ENCODE data around the gene AHR. TPM values are rescaled to one million over a fixed set of nuclear protein-coding genes. Genes with fewer than 3 reads are reported as not detected.

Gene AHR
- total and polyA plus RNA-seq, 2 donors (not counting 1 experiment from before 2014, with no cell fraction given), result 4.8 to 11.2 TPM

GRCh38 chr7:17319164-17320101 lies 21.0 kb downstream of the AHR start:
- peaks cover 2% of the 10 kb centered on the region for H3K4me1 Mint-ChIP-seq
- no peak overlapping the region for H3K4me3 Mint-ChIP-seq
- H3K27me3 Mint-ChIP-seq, result no peaks in the 10 kb centered on the region
- Histone ChIP-seq H3K4me1 (ENCODE audit: control insufficient read depth in 2 of 2, insufficient read depth in 2 of 2, low read length in 2 of 2) (no peaks in the 10 kb centered on the region), H3K4me3 (ENCODE audit: control extremely low read depth in 1 of 5, extremely low read depth in 1 of 5, insufficient read depth in 1 of 5, low read depth in 2 of 5, low read length in 4 of 5) (no peak overlapping the region), H3K27ac (ENCODE audit: low read length in 2 of 2) (no peak overlapping the region), H3K4me2 (replicated peaks; ENCODE audit: low read depth, low read length, poor library complexity, severe bottlenecking) (no peak overlapping the region), H3K79me2 (ENCODE audit: control insufficient read depth, insufficient read depth, low read length) (no peaks in the 10 kb centered on the region), H4K20me1 (ENCODE audit: control insufficient read depth, insufficient read depth, low read length, poor library complexity, severe bottlenecking) (no peaks in the 10 kb centered on the region), H2AFZ (ENCODE audit: insufficient read depth, low read depth, low read length, poor library complexity, severe bottlenecking) (no peak overlapping the region), H3K9me3 (ENCODE audit: control extremely low read depth in 1 of 3, control insufficient read depth in 2 of 3, insufficient read depth in 1 of 3, low read length in 2 of 3) (no peaks in the 10 kb centered on the region), H3K36me3 (replicated peaks in 1 of 2; ENCODE audit: control extremely low read depth in 1 of 2, control insufficient read depth in 1 of 2, extremely low read depth in 1 of 2, insufficient read depth in 2 of 2, low read length in 1 of 2) (peaks cover 0 to 7% of the 10 kb centered on the region in 2 experiments), H3K9ac (ENCODE audit: low read length) (no peak overlapping the region), H3K27me3 (replicated peaks in 1 of 4; ENCODE audit: control extremely low read depth in 1 of 4, control insufficient read depth in 3 of 4, insufficient read depth in 4 of 4, low read length in 3 of 4) (no peaks in the 10 kb centered on the region)
- ChIA-PET POLR2A (no interaction called here), CTCF (no interaction called here)
- ATAC-seq (ENCODE audit: low read depth) (no peak), DNase-seq (no peak)
- intact Hi-C loops (cut with micrococcal nuclease), result no loop called here
- TF ChIP-seq CTCF (IDR thresholded peaks at IDR 0.05), result no peak
- no peak for TF ChIP-seq EZH2 (IDR thresholded peaks at IDR 0.05; ENCODE audit: borderline replicate concordance, insufficient read depth, low read depth, low read length, poor library complexity, severe bottlenecking)
- no CpG with 5 or more reads among the region's 4 CpGs for WGBS (ENCODE audit: insufficient coverage)
- no peaks in the 10 kb centered on the region for H3K9me3 Mint-ChIP-seq (ENCODE audit: insufficient read depth)
- H3K27ac Mint-ChIP-seq, result no peak overlapping the region

GRCh38 chr7:17320102-17320497 lies 21.6 kb downstream of the AHR start:
- Histone ChIP-seq H3K4me3 (ENCODE audit: control extremely low read depth in 1 of 5, extremely low read depth in 1 of 5, insufficient read depth in 1 of 5, low read depth in 2 of 5, low read length in 4 of 5) (no peak overlapping the region), H3K9ac (ENCODE audit: low read length) (no peak overlapping the region), H3K36me3 (replicated peaks in 1 of 2; ENCODE audit: control extremely low read depth in 1 of 2, control insufficient read depth in 1 of 2, extremely low read depth in 1 of 2, insufficient read depth in 2 of 2, low read length in 1 of 2) (peaks cover 0 to 7% of the 10 kb centered on the region in 2 experiments), H3K4me1 (ENCODE audit: control insufficient read depth in 2 of 2, insufficient read depth in 2 of 2, low read length in 2 of 2) (no peaks in the 10 kb centered on the region), H3K9me3 (ENCODE audit: control extremely low read depth in 1 of 3, control insufficient read depth in 2 of 3, insufficient read depth in 1 of 3, low read length in 2 of 3) (no peaks in the 10 kb centered on the region), H2AFZ (ENCODE audit: insufficient read depth, low read depth, low read length, poor library complexity, severe bottlenecking) (no peak overlapping the region), H4K20me1 (ENCODE audit: control insufficient read depth, insufficient read depth, low read length, poor library complexity, severe bottlenecking) (no peaks in the 10 kb centered on the region), H3K79me2 (ENCODE audit: control insufficient read depth, insufficient read depth, low read length) (no peaks in the 10 kb centered on the region), H3K27me3 (replicated peaks in 1 of 4; ENCODE audit: control extremely low read depth in 1 of 4, control insufficient read depth in 3 of 4, insufficient read depth in 4 of 4, low read length in 3 of 4) (no peaks in the 10 kb centered on the region), H3K27ac (ENCODE audit: low read length in 2 of 2) (no peak overlapping the region), H3K4me2 (replicated peaks; ENCODE audit: low read depth, low read length, poor library complexity, severe bottlenecking) (no peak overlapping the region)
- CTCF ChIA-PET, result no interaction called here
- Mint-ChIP-seq H3K4me1 (peaks cover 2% of the 10 kb centered on the region), H3K27ac (no peak overlapping the region), H3K27me3 (no peaks in the 10 kb centered on the region), H3K9me3 (ENCODE audit: insufficient read depth) (no peaks in the 10 kb centered on the region), H3K4me3 (no peak overlapping the region)
- TF ChIP-seq EZH2 (IDR thresholded peaks at IDR 0.05; ENCODE audit: borderline replicate concordance, insufficient read depth, low read depth, low read length, poor library complexity, severe bottlenecking) (no peak), CTCF (IDR thresholded peaks at IDR 0.05) (no peak)
- ATAC-seq (ENCODE audit: low read depth) (no peak), DNase-seq (no peak)
- intact Hi-C loops (cut with micrococcal nuclease), result no loop called here
- POLR2A ChIA-PET, result no interaction called here
